ENCODE data around the gene PI4K2B. TPM values are rescaled to one million over a fixed set of nuclear protein-coding genes. Genes with fewer than 3 reads are reported as not detected.
"Not testable (repeated sequence)": the region's sequence is repeated elsewhere in the genome, so short reads cannot be mapped to it uniquely, and the experiment has no call there.

PI4K2B gene
- total and polyA plus RNA-seq, 10 of the 15 experiments (the other 5 are each of a cell fraction or from before 2014, with no cell fraction given): 12.9 to 55.3 (median 40.7) TPM

GRCh38 chr4:25214750-25215149 is 19.1 kb upstream of the PI4K2B start:
- H3K4me3 ChIP-seq; CTCF ChIA-PET; H2AFZ ChIP-seq (ENCODE audit: control insufficient read depth, low read depth, low read length); SMC1A ChIA-PET (ENCODE audit: uncharacterized antibody, unreplicated experiment); H3K36me3 ChIP-seq (ENCODE audit: control insufficient read depth in 2 of 2, insufficient read depth in 2 of 2, low read length in 1 of 2); in situ Hi-C loops (cut with MboI); RAD21 ChIA-PET (ENCODE audit: unreplicated experiment); H3K9ac ChIP-seq (ENCODE audit: control insufficient read depth, insufficient read depth, low read length); H3K9me3 ChIP-seq (replicated peaks; ENCODE audit: control insufficient read depth, insufficient read depth, low read length); H3K4me1 ChIP-seq (ENCODE audit: control insufficient read depth, insufficient read depth, low read length); ATAC-seq; H3K27ac ChIP-seq (ENCODE audit: control insufficient read depth, insufficient read depth); BruUV-seq (replicated peaks); H3K4me2 ChIP-seq (ENCODE audit: control insufficient read depth, insufficient read depth); FAIRE-seq; intact Hi-C loops (cut with micrococcal nuclease; ENCODE audit: unreplicated experiment); DNase-seq (ENCODE audit: low read depth, low spot score); H3K27me3 ChIP-seq (replicated peaks in 1 of 2; ENCODE audit: control insufficient read depth in 2 of 2, insufficient read depth in 2 of 2, low read length in 1 of 2); POLR2A ChIA-PET; H4K20me1 ChIP-seq (ENCODE audit: control insufficient read depth, insufficient read depth); H3K79me2 ChIP-seq (ENCODE audit: control insufficient read depth, insufficient read depth, low read length): not testable (repeated sequence)
- 59% methylated on average over 1 of the region's 1 CpG for WGBS (ENCODE audit: insufficient coverage, insufficient replicate concordance, low lambda C conversion rate, missing lambda C conversion rate)

- no peak for DNase-seq (ENCODE audit: low read depth, low spot score)
- Histone ChIP-seq H3K36me3 (ENCODE audit: control insufficient read depth in 2 of 2, insufficient read depth in 2 of 2, low read length in 1 of 2) (no peaks in the 10 kb centered on the region), H3K4me3 (no peak overlapping the region), H4K20me1 (ENCODE audit: control insufficient read depth, insufficient read depth) (no peaks in the 10 kb centered on the region), H2AFZ (ENCODE audit: control insufficient read depth, low read depth, low read length) (no peak overlapping the region), H3K27ac (ENCODE audit: control insufficient read depth, insufficient read depth) (no peak overlapping the region), H3K27me3 (replicated peaks in 1 of 2; ENCODE audit: control insufficient read depth in 2 of 2, insufficient read depth in 2 of 2, low read length in 1 of 2) (no peaks in the 10 kb centered on the region), H3K79me2 (ENCODE audit: control insufficient read depth, insufficient read depth, low read length) (no peaks in the 10 kb centered on the region), H3K9ac (ENCODE audit: control insufficient read depth, insufficient read depth, low read length) (no peak overlapping the region), H3K4me1 (ENCODE audit: control insufficient read depth, insufficient read depth, low read length) (no peaks in the 10 kb centered on the region), H3K4me2 (ENCODE audit: control insufficient read depth, insufficient read depth) (no peak overlapping the region), H3K9me3 (replicated peaks; ENCODE audit: control insufficient read depth, insufficient read depth, low read length) (no peaks in the 10 kb centered on the region)
- ChIA-PET POLR2A (interaction anchor here (0.5 to 0.6 kb wide), 2 partner anchors 18 to 1616 kb away, joined by 4 to 6 read pairs; no protein-coding TSS in a partner anchor), CTCF (no interaction called here), SMC1A (ENCODE audit: uncharacterized antibody, unreplicated experiment) (no interaction called here), RAD21 (ENCODE audit: unreplicated experiment) (no interaction called here)
- no peak for TF ChIP-seq NKRF (conservative IDR thresholded peaks at IDR 0.05)
- no peak for TF ChIP-seq HDAC2 (IDR thresholded peaks at IDR 0.05)
- no peak for TF ChIP-seq POU2F2 (IDR thresholded peaks at IDR 0.05; ENCODE audit: borderline replicate concordance, low read depth, low read length)
- no peak for TF ChIP-seq SREBF2 (IDR thresholded peaks at IDR 0.05; ENCODE audit: low read length)
- no peak for TF ChIP-seq POLR2A (IDR thresholded peaks at IDR 0.05; ENCODE audit: low read depth, low read length)
- TF ChIP-seq YBX1 (IDR thresholded peaks at IDR 0.05): no peak
- intact Hi-C loops (cut with micrococcal nuclease; ENCODE audit: unreplicated experiment) (no loop called here), in situ Hi-C loops (cut with MboI) (no loop called here)
- no TSS peak for BruUV-seq (replicated peaks)
- ATAC-seq: no peak
- WGBS (ENCODE audit: insufficient coverage, insufficient replicate concordance, low lambda C conversion rate, missing lambda C conversion rate): 31% methylated on average over 1 of the region's 1 CpG
- FAIRE-seq: no peak
Observed at GRCh38 chr4:25215511-25215910, 18.3 kb upstream of the PI4K2B start.
